ENCODE results near the gene SLC30A7.

The SLC30A7 gene

DNA sequence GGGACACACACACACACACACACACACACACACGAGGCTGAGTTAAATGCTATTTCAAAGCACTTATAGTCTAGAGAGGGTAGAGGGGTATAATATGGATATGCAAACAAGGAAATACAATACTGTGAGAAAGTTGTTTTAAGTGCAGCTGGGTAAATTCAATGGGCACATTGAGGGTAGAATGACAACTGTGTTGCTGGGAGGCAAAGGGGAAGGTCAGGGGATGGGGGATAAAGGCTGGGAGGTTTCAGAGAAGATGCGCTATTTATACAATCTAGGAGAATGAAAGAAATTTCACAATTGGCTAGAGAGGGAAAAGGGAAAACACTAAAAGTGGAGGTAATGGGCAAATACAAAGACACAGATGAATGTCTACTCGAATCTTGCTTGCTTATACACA, 20.7 kb upstream of the SLC30A7 start:
- no peak for TF ChIP-seq GATA3 (IDR thresholded peaks at IDR 0.05; ENCODE audit: low read depth, low read length)
- TF ChIP-seq GATA2 (IDR thresholded peaks at IDR 0.05; ENCODE audit: low read depth, low read length): no peak

DNA sequence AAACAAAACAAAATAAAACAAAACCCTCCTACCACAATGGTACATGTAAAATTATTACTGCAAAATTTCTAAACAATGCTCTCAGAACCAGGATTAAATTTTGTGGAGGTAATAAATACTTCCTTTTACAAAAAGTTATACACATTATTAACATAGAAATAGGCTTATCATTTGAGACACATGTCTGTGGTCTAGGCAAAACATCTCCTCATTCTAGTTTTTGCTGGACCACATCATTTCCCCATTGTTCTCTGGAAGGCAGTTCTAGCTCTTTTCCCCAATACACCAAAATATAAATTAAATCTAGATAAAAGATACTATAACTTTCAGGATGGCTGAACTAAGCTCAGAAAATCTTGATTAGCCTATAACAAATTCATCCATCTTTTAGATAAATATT, 19.6 kb upstream of the SLC30A7 start:
- TF ChIP-seq GATA3 (IDR thresholded peaks at IDR 0.05; ENCODE audit: low read depth, low read length): no peak

DNA sequence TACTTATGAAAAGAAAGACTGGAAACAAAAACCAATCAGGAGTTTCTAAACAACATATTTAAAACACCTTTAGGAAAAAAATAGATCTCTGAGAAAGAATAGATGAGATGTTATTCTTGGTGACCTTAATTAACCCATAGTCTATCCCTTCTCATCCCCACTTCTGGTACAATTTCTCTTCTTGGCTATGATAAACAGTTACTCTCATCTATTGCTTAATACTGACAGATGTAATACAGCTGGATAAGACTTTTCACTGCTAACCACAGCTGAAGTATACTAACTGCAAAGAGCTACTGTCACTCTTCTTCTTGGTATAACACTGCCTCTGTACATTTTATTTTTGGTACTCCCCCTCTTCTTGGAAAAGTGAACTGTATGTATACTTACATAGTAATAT, 16.5 kb upstream of the SLC30A7 start:
- TF ChIP-seq GATA3 (IDR thresholded peaks at IDR 0.05; ENCODE audit: low read depth, low read length) (no peak), GATA2 (IDR thresholded peaks at IDR 0.05; ENCODE audit: low read depth, low read length) (no peak)

DNA sequence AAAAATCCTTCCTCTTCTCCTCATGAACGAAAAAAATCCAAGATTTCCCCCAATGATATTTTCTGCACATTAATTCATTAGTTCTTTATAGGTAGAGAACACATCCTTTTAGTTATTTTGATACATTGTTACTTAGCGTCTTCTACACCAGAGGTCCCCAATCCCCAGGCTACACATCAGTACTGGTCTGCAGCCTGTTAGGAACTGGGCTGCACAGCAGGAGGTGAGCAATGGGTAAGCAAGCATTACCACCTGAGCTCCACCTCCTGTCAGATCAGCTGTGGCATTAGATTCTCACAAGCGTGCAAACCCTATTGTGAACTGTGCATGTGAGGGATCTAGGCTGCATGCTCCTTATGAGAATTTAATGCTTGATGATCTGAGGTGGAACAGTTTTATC, 14.2 kb upstream of the SLC30A7 start:
- TF ChIP-seq GATA2 (IDR thresholded peaks at IDR 0.05; ENCODE audit: low read depth, low read length): no peak
- TF ChIP-seq GATA3 (IDR thresholded peaks at IDR 0.05; ENCODE audit: low read depth, low read length): no peak

DNA sequence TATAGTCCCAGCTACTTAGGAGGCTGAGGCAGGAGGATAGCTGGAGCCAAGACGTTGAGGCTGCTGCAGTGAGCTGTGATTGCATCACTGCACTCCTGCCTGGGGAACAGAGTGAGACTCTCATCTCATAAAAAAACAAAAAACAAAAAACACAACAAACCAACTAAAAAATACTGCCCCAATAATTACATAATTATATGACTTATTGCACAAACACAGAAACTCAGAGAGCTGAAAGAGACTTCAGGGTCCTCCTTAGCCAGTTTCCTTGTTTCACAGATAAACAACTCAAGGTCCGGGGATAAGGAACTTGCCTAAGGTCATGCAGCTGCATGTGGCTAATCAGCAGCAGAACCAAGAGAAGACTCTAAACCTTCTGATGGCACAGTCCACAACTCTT, 13.2 kb upstream of the SLC30A7 start:
- no peak for TF ChIP-seq GATA2 (IDR thresholded peaks at IDR 0.05; ENCODE audit: low read depth, low read length)
- no peak for TF ChIP-seq GATA3 (IDR thresholded peaks at IDR 0.05; ENCODE audit: low read depth, low read length)

DNA sequence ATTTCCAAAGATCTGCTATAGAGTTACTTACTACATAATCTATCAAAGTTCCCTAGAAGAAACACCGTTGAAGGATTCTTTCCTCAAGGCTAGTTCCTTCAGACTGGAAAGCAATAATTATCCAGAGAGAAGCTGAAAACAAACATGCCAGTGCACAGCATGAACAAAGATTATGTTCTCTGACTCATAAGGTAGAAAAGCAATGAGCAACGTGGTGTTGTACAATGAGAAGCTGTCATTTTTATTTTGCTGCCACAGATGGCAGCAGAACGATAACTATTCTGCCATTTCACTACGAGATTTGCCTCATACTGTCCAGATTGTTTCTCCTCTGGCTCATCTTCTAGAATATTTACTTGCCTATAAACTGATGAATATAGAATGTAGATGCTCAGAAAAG, 11.9 kb upstream of the SLC30A7 start:
- TF ChIP-seq GATA2 (IDR thresholded peaks at IDR 0.05; ENCODE audit: low read depth, low read length) (no peak), GATA3 (IDR thresholded peaks at IDR 0.05; ENCODE audit: low read depth, low read length) (no peak)

DNA sequence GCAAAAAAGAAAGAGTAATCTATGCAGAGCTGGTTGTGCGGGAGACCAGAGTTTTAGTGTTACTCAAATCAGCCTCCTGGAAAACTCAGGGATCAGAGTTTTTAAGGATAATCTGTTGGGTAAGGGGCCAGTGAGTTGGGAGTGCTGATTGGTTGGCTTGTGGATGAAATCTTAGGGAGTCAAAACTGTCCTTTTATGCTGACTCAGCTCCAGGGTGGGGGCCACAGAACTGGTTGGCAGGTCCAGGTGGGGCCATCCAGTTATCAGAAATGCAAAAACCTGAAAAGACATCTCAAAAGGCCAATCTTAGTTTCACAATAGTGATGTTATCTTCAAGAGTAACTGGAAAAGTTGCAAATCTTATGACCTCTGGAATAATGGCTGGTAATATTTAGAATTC, 4.5 kb upstream of the SLC30A7 start:
- no peak for TF ChIP-seq GATA3 (IDR thresholded peaks at IDR 0.05; ENCODE audit: low read depth, low read length)
- no peak for TF ChIP-seq GATA2 (IDR thresholded peaks at IDR 0.05; ENCODE audit: low read depth, low read length)

DNA sequence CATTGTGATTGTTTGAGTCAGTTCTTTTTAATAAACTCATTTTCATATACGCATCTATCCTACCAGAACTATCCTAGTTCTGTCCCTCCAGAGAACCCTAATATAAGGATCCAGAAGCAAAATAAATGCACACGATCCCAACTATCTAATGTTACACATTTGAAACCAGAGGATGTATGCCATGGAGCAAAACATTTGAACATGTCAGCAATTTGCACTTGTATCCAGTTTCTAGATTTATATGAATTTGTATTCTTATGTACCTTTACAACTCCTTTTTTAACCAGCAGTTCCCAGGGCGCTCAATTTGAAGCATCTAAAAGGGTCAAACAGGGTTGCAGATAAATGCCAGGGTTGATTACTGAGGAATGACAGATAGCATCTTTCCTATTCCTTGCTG, 3.3 kb upstream of the SLC30A7 start:
- TF ChIP-seq GATA2 (IDR thresholded peaks at IDR 0.05; ENCODE audit: low read depth, low read length) (no peak), GATA3 (IDR thresholded peaks at IDR 0.05; ENCODE audit: low read depth, low read length) (no peak)

DNA sequence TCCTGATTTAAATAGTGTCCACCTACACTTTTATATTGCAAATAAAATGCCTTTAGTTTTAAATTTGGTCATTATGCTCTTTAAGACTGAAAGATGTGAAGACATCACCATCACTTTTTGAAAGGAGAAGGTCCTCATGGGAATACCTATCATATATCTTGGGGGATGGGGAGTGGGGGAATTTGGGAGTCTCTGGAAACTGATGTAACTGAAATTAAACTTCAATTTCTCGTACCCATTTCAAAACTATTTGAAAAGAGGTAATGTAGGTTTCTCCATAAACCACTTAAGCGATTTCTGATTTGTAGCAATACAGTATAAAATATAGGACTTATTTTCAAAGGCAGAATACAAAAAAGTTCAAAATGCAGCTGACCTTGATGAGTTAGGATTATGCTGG, 2.2 kb upstream of the SLC30A7 start:
- TF ChIP-seq GATA2 (IDR thresholded peaks at IDR 0.05; ENCODE audit: low read depth, low read length) (no peak), GATA3 (IDR thresholded peaks at IDR 0.05; ENCODE audit: low read depth, low read length) (no peak)

DNA sequence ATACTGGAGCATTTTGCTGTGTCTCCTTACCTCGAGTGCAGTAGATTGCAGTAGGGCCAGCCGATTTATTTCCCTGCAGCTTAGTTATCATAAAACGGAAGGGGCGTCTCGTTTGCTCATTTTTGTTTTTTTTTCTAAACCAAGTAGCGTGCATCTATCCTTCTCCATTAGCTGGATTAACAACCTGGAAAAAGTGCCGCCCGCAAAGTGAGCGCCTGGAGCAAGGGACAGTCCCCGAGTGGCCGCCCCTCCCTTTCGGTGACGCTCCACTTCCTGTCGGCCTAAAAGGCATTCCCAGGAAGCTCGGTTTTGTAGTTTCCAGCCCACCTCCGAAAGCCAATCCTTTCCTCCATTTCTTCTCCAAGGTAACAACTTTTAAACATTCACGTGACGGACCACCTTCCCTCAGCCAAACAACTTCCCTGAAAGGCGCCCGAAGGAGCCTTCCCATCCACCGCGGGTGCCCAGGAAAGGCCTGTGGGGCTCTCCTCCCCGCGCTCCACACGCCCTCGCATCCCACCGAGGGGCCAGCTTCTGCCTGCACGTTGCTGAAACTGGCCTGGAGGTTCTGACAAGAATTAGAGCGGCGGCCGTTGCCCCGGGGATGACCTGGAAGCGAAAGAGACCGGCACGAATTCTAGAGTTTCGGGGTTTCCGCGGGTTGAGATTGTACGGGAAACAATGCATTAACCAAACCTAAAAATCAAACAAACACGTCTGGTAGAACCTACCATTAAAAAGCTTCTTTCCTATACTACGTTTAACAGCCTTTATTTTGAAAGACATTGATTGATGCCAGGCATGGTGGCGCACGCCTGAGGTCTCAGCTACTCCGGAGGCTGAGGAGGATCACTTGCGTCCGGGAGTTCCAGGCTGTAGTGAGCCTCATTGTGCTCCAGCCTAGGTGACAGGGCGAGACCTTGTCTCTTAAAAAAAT, 1.0 kb upstream of the SLC30A7 start, which contains the start of gene EXTL2:
EXTL2 (minus strand) TSS at position 240 of the 937 bp plus-strand sequence. CDS start 6,085 bp downstream, outside the sequence.
- TF ChIP-seq GATA3 (IDR thresholded peaks at IDR 0.05; ENCODE audit: low read depth, low read length) (no peak), GATA2 (IDR thresholded peaks at IDR 0.05; ENCODE audit: low read depth, low read length) (no peak)

DNA sequence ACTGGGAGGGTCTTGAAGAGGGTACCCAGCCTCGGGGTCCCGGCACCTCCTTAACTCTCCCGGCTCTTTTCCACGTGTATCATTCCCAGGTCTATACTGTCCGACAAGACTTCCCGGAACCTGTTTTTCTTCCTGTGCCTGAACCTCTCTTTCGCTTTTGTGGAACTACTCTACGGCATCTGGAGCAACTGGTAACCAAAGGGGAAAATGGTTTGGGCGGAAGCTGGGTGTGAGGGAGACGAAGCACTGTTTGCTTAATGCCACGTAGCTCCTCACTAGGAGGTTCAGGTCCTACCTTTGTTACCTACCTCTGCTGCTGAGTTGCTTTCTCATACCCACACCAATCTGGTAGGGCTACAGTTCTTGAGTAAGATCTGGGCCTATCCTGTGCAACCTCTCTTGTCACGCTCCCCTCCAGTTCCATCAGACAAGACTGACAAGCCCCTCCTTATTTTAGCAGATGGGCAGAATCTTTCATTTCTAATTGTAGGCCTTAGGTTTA, 642 bp downstream of the SLC30A7 start:
- no peak for TF ChIP-seq GATA3 (IDR thresholded peaks at IDR 0.05; ENCODE audit: low read depth, low read length)
- TF ChIP-seq GATA2 (IDR thresholded peaks at IDR 0.05; ENCODE audit: low read depth, low read length): no peak

DNA sequence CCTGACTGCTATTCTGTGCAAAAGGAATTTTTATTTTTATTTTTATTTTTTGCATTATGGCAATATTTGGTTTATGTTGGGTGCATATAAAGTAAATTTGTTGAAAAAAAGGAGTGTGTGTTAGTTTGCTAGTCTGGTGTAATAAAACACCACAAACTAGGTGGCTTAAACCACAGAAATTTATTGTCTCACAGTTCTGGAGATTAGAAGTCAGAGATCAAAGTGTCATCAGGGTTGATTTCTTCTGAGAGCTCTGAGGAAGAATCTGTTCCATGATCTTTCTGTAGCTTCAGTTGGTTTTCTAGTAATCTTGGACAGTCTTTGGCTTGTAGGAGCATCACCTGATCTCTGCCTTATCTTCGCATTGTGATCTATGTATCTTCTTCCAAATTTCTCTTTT, 6.5 kb downstream of the SLC30A7 start:
- TF ChIP-seq GATA3 (IDR thresholded peaks at IDR 0.05; ENCODE audit: low read depth, low read length) (no peak), GATA2 (IDR thresholded peaks at IDR 0.05; ENCODE audit: low read depth, low read length) (no peak)

DNA sequence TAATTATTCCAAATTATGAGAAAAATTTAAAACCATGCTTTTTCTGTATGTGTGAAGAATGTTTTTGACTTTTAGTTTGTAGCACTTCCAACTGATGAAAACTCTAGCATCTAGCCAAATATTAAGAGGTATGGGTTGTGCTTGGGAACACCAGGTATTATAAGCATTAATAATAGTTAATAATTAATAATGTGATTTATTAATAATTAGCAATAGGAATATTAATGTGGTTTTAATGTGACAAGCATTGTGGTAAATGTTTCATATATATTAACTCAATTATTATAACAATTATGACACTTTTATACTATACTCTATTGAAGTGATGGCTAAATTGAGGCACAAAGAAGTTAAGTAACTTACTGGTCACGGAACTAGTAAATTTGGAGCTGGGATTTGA, 7.9 kb downstream of the SLC30A7 start:
- TF ChIP-seq GATA2 (IDR thresholded peaks at IDR 0.05; ENCODE audit: low read depth, low read length) (no peak), GATA3 (IDR thresholded peaks at IDR 0.05; ENCODE audit: low read depth, low read length) (no peak)

DNA sequence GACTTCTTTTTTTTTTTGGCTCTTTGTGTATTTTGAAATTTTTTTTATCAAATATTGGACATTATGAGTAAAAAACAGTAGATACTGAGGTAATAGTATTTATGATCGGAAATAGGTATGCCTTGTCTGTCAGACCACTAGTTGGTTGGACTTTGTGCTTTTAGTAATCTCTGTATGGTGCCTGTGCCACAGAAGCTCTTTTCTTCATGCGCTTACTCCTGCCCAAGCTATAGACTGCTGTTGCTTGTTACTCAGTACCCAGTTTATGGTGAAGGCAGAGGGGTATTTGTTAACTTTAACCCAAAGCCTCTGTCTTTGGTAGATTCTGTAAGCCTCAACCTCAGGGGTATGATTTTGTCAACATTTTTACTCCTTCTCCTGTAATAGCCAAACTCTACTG, 8.6 kb downstream of the SLC30A7 start:
- TF ChIP-seq GATA2 (IDR thresholded peaks at IDR 0.05; ENCODE audit: low read depth, low read length): no peak
- TF ChIP-seq GATA3 (IDR thresholded peaks at IDR 0.05; ENCODE audit: low read depth, low read length): no peak

DNA sequence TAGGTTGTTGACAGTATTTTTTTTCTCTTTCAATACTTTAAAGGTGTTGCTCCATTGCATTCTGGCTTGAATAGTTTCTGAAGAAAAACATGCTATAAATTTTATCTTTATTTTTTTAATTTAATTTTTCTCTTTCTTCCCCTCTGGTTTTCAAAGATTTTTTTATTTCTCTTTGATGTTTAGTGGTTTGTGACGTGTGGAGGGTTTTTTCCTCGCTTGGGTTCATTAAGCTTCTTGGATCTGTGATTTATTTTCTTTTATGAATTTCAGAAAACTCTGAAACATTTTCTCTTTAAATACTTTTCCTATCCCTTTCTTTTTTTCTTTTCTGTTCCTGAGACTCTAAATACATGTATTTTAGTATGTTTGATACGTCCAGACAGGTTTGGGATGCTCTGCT, 9.3 kb downstream of the SLC30A7 start:
- TF ChIP-seq GATA3 (IDR thresholded peaks at IDR 0.05; ENCODE audit: low read depth, low read length) (no peak), GATA2 (IDR thresholded peaks at IDR 0.05; ENCODE audit: low read depth, low read length) (no peak)
